ENCODE results near the gene LRRC45. TPM values are rescaled to one million over a fixed set of nuclear protein-coding genes. Genes with fewer than 3 reads are reported as not detected.

Gene LRRC45
- total RNA-seq, 3 donors from 2014 or later (not counting 1 experiment from before 2014, with no cell fraction given): 15.9 to 21.6 (median 16.8) TPM

GRCh38 chr17:82059272-82060000 lies 36.3 kb downstream of the LRRC45 start:
- no peak overlapping the region for H3K27ac ChIP-seq (ENCODE audit: low read length)
- no peaks in the 10 kb centered on the region for H3K27me3 ChIP-seq (ENCODE audit: control insufficient read depth, insufficient read depth, low read length)
- DNase-seq: no peak
- 91% methylated on average over 19 of the region's 19 CpGs for WGBS (ENCODE audit: insufficient coverage)
- H3K4me3 Mint-ChIP-seq: no peak overlapping the region
- H3K9me3 Mint-ChIP-seq: no peaks in the 10 kb centered on the region
- H3K36me3 ChIP-seq (ENCODE audit: control insufficient read depth, insufficient read depth, low read length): peaks cover 50% of the 10 kb centered on the region
- H3K27ac Mint-ChIP-seq: no peak overlapping the region
- peaks cover 0 to 14% of the 10 kb centered on the region in 2 donors for H3K4me1 Mint-ChIP-seq
- H3K4me1 ChIP-seq (ENCODE audit: control insufficient read depth, insufficient read depth, low read length): peaks cover 12% of the 10 kb centered on the region
- intact Hi-C loops (cut with micrococcal nuclease): no loop called here
- H3K4me3 ChIP-seq (ENCODE audit: low read length): no peak overlapping the region
- ATAC-seq: no peak
- no peaks in the 10 kb centered on the region for H3K27me3 Mint-ChIP-seq (ENCODE audit: low read depth in 2 of 2)
- TF ChIP-seq, protein P1, sequence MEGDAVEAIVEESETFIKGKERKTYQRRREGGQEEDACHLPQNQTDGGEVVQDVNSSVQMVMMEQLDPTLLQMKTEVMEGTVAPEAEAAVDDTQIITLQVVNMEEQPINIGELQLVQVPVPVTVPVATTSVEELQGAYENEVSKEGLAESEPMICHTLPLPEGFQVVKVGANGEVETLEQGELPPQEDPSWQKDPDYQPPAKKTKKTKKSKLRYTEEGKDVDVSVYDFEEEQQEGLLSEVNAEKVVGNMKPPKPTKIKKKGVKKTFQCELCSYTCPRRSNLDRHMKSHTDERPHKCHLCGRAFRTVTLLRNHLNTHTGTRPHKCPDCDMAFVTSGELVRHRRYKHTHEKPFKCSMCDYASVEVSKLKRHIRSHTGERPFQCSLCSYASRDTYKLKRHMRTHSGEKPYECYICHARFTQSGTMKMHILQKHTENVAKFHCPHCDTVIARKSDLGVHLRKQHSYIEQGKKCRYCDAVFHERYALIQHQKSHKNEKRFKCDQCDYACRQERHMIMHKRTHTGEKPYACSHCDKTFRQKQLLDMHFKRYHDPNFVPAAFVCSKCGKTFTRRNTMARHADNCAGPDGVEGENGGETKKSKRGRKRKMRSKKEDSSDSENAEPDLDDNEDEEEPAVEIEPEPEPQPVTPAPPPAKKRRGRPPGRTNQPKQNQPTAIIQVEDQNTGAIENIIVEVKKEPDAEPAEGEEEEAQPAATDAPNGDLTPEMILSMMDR (IDR thresholded peaks at IDR 0.05): no peak
- no peaks in the 10 kb centered on the region for H3K36me3 Mint-ChIP-seq
- H3K9me3 ChIP-seq (ENCODE audit: control insufficient read depth, insufficient read depth, low read length): no peaks in the 10 kb centered on the region

- Histone ChIP-seq H3K36me3 (ENCODE audit: control insufficient read depth, insufficient read depth, low read length) (peaks cover 45% of the 10 kb centered on the region), H3K27ac (ENCODE audit: low read length) (no peak overlapping the region), H3K27me3 (ENCODE audit: control insufficient read depth, insufficient read depth, low read length) (no peaks in the 10 kb centered on the region), H3K9me3 (ENCODE audit: control insufficient read depth, insufficient read depth, low read length) (no peaks in the 10 kb centered on the region), H3K4me1 (ENCODE audit: control insufficient read depth, insufficient read depth, low read length) (peaks cover 17% of the 10 kb centered on the region), H3K4me3 (ENCODE audit: low read length) (no peak overlapping the region)
- Mint-ChIP-seq H3K4me3 (no peak overlapping the region), H3K27ac (peak overlapping the region in 1 of 2 donors; percentile 42), H3K27me3 (ENCODE audit: low read depth in 2 of 2) (no peaks in the 10 kb centered on the region), H3K4me1 (peaks cover 0 to 14% of the 10 kb centered on the region in 2 donors), H3K36me3 (no peaks in the 10 kb centered on the region), H3K9me3 (no peaks in the 10 kb centered on the region)
- TF ChIP-seq, protein P1 (IDR thresholded peaks at IDR 0.05): no peak
- intact Hi-C loops (cut with micrococcal nuclease): no loop called here
- ATAC-seq (no peak), DNase-seq (no peak)
- 93% methylated on average over 16 of the region's 16 CpGs for WGBS (ENCODE audit: insufficient coverage)
Observed at GRCh38 chr17:82060001-82060380, 36.9 kb downstream of the LRRC45 start.

- Histone ChIP-seq H3K4me1 (ENCODE audit: control insufficient read depth, insufficient read depth, low read length) (peaks cover 20% of the 10 kb centered on the region), H3K36me3 (ENCODE audit: control insufficient read depth, insufficient read depth, low read length) (peaks cover 40% of the 10 kb centered on the region), H3K27ac (ENCODE audit: low read length) (no peak overlapping the region), H3K4me3 (ENCODE audit: low read length) (no peak overlapping the region), H3K9me3 (ENCODE audit: control insufficient read depth, insufficient read depth, low read length) (no peaks in the 10 kb centered on the region), H3K27me3 (ENCODE audit: control insufficient read depth, insufficient read depth, low read length) (no peaks in the 10 kb centered on the region)
- Mint-ChIP-seq H3K27ac (peak overlapping the region in 1 of 2 donors; percentile 42), H3K4me3 (no peak overlapping the region), H3K36me3 (no peaks in the 10 kb centered on the region), H3K9me3 (no peaks in the 10 kb centered on the region), H3K27me3 (ENCODE audit: low read depth in 2 of 2) (no peaks in the 10 kb centered on the region), H3K4me1 (peaks cover 0 to 12% of the 10 kb centered on the region in 2 donors)
- ATAC-seq (no peak), DNase-seq (no peak)
- 94% methylated on average over 14 of the region's 14 CpGs for WGBS (ENCODE audit: insufficient coverage)
- intact Hi-C loops (cut with micrococcal nuclease): no loop called here
- TF ChIP-seq, protein P1 (IDR thresholded peaks at IDR 0.05): no peak
Observed at GRCh38 chr17:82060614-82061013, 37.5 kb downstream of the LRRC45 start.

All from natural killer cell (primary cell).